ENCODE data around the gene ABCA2.

DNA sequence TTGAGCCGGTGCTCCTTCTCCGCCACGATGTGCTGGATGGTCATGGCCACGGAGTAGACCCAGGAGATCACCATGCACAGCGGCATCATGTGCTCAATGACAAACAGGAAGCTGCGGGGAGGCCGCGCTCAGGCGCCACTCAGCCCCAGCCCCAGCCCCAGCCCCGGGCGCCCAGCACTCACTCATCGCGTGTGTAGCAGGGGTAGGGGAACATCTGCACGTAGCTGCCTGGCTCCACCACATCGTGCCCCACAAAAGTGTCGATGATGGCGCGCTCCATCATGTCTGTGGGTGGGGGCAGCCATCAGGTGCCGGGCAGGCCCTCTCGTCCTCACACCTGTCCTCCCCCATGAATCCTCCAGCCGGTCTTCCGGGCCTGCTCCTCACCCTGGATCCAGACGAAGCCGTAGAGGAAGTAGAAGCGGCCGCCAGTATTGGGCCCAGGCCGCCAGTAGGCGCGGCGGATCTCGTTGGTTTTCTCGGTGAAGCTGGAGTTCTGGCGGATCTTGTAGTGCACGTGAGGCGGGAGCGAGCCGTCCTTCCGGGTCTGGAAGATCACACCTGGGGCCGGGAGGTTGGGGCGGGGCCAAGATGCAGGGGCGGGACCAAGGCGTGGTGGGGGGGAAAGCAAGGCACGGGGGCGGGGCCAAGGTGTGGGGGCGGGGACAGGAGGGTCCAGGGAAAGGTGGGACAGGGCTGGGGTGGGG, 10.1 kb downstream of the ABCA2 start:
- TF ChIP-seq, protein P1, sequence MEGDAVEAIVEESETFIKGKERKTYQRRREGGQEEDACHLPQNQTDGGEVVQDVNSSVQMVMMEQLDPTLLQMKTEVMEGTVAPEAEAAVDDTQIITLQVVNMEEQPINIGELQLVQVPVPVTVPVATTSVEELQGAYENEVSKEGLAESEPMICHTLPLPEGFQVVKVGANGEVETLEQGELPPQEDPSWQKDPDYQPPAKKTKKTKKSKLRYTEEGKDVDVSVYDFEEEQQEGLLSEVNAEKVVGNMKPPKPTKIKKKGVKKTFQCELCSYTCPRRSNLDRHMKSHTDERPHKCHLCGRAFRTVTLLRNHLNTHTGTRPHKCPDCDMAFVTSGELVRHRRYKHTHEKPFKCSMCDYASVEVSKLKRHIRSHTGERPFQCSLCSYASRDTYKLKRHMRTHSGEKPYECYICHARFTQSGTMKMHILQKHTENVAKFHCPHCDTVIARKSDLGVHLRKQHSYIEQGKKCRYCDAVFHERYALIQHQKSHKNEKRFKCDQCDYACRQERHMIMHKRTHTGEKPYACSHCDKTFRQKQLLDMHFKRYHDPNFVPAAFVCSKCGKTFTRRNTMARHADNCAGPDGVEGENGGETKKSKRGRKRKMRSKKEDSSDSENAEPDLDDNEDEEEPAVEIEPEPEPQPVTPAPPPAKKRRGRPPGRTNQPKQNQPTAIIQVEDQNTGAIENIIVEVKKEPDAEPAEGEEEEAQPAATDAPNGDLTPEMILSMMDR (conservative IDR thresholded peaks at IDR 0.05 in 1 of 2, IDR thresholded peaks at IDR 0.05 in 1 of 2; ENCODE audit: extremely low read depth in 1 of 2, insufficient read depth in 1 of 2, low read depth in 1 of 2, low read length in 2 of 2) = no peak
- no peak for TF ChIP-seq EZH2 (IDR thresholded peaks at IDR 0.05; ENCODE audit: borderline replicate concordance, low read length)
